Stimulated activated CD8-positive, alpha-beta memory T cell treated with anti-CD3 and anti-CD28 coated beads, Interleukin-4, amount 100 ng/mL, for 24 hours (primary cell): Measurements from ENCODE around the gene CAPN14.

Experiments used
- DNase-seq: peaks from one replicate; pipeline ENCODE4 v3.0.0-alpha.2; 2020; ENCODE audit warnings: low read depth

Gene CAPN14

DNA sequence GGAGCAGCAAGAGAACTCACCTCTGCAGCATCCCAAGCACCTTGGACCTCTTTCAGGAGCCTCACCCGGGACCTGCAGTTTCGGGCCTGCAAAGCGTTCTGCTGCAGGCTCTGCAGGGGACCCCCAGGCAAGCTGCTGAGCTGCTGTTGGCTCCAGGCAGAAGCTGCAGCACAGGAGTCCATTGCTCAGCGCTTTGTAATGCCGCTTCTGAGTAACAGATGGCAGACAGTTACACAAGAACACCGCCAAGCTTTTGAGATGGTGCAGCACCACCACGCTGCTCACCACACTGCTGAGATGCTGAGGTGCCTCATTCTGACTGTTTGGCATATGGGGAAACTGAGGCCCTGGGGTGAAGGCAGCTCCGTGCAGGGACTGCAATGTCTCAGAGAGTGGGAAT is 77.2 kb downstream of the CAPN14 start:
- DNase-seq = no peak

DNA sequence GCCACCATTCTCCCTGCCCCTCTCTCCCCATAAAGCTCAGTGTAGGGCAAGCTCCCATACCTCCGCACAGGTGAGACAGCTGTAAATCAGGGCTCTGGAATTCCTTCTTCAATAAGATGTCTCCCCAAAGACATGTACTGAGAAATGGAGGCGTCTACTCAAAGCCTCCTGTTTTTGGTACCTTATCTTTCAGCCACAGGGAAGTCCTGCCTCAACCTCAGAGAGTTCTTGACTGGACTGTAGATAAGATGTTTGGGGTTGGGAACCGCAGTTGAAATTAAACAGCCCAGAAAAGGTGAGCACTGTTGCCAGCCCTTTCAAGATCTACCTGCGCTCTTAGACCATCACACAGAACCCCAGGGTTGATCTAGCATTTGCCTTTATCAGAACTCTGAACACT is 77.6 kb downstream of the CAPN14 start:
- no peak for DNase-seq

- peak; percentile 21 for DNase-seq
These were observed 79.0 kb downstream of the CAPN14 start, which contains the start of gene GALNT14 for GRCh38 chr2:31138037-31138962. GALNT14 (minus strand) TSS chr2:31138440; CDS start chr2:31138086, 354 bp downstream.

DNA sequence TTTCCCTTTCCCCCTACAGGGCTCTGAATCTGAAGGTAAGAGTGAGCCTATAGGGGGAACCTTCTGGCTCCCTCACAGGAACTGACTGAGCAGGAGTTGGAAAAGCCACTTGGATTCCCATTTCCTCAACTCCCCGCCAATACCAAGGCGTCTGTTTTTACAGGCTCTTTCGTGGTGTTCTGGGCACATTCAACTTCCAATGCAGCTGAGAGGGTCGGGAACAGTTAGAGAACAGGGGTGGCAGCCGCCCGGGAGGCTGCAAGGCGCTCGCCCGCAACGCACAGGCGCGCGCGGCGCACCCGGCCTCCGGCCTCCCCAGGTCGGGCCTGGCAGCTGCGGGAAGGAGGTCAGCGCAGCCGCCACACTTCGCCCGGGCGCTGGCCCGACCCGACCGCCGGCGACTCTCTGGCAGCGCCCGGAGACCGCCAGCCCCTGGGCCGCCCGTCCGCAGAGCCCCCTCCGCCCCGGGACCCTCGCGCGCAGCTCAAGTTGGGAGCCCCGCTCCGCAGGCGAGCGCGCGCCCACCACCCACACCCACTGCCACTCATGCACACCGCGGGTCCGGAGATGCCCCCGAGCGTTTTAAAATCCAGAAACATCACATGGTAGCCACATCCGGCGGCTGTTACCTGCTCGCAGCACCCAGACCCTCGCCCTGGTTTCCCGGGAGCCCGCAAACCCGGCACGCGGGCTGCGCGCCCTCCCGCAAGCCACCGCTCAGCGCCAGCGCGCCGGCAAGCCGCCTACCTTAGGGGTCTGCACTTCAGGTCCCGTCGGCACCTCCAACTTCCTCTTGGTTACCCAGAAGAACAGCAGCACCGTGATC is 79.9 kb downstream of the CAPN14 start:
- no peak for DNase-seq

DNA sequence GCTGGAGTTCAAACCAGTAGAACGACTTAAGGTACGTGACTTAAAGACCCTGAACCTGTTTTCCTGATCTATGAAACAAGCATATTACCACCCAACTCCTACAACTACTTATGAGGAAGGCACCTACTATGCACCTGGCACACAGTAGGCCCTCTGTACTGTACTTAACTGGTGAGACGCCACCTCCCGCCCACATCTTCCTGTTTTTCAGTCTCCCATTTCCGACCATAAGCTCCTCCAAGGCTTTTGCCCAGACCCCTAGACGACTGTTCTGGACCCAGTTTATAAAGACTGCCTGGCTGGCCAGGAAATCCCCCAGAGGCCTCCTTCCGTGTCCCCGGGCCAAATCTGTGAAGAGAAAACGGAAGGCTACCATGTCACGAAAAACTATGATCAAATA is 80.6 kb downstream of the CAPN14 start:
- DNase-seq = no peak

DNA sequence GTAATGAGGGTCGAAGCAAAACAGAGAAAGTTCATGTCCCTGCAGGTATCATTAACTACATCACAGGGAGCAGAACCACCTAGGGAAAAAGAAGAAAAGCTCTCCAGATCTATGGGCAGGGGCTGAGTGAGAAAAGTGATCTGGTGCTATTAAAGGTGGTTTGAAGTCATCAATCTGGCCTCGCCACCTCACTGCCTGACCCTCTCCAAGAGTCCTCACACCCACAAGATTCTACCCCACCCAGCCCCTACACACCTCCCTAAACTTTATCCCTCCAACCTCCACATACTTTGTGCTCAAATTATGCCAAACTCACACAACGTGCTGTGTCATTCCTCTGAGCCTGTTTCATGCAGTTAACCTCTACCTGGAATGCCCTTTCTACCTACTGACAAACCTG is 81.3 kb downstream of the CAPN14 start:
- DNase-seq = no peak

DNA sequence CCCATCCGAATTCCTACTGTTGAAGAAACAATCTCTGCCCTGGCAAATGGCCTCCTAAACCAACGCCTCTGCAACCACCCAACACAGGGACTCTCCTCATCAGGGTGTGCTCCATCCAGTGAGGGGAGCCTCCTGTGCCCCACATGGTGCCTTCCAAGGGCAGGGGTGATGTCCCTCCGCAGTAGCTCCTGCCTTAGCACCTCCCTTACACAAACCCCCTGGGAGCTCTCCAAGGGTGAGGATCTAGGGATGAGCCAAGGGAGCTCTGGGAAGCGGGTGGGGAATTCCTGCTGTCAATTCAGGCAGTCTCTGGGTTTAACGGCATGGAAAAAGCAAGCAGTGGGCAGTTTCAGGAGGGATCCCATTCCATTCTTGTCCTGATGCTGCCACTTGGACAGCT is 82.8 kb downstream of the CAPN14 start:
- no peak for DNase-seq

DNA sequence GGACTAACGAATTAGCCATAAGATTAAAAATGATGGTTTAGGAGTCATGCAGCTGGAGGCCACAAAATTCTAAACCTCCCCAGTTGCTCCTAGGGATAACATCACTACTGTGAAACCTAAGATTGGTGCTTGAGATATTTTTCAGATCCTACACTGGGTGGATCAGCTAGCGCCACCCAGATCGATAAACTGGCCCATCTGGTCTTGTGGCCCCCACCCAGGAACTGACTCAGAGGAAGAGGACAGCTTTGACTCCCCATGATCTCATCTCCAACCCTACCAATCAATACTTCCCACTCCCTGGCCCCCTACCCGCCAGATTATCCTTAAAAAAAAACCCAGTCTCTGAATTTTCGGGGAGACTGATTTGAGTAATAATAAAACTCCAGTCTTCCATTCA is 84.5 kb downstream of the CAPN14 start:
- DNase-seq = no peak

DNA sequence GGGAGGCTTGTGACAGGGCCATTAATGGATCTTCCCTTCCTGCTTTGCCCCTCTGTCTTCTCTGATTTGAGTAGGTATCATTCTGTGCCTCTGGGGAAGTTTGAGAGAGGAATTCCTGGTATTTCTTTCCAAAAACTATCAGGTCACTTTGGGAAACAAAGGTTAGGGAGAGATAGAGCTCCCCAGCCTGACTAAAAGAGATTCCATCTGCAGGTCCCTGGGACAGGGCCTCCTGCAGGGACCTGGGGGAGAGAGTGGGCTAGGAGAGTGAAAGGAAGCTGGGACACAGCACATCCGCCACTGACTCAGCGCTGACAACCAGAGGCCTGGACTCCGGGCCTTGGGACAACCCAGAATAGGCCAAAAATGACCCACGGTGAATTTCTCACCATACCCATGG is 85.4 kb downstream of the CAPN14 start:
- DNase-seq = no peak

- no peak for DNase-seq
These were observed 87.7 kb downstream of the CAPN14 start for GRCh38 chr2:31129375-31130171.

- DNase-seq = no peak
These were observed 89.4 kb downstream of the CAPN14 start for GRCh38 chr2:31127931-31128330.

- DNase-seq = no peak
These were observed 91.2 kb downstream of the CAPN14 start for GRCh38 chr2:31125918-31126695.

DNA sequence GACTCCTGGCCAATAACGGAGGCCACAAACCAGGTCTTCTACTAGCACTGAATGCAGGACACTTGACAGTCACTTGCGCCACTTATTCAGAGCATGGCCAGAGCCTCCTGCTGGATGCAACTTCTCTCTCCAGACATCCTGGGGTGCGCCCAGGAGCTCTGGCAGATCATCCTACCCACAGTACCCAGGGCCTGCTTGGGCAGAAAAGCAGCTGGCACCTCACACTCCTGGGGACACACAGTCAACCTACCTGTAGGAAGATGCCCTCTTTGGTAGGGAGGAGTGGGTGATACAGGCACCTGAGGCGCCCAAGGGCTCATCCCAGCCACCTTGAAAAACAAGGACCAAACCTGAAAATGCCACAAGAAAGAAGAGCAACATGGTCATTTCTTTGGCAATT is 92.4 kb downstream of the CAPN14 start:
- DNase-seq = no peak
